Measurements from ENCODE around the gene RIGI.
A peak's percentile ranks its signal among the peaks of the same experiment; 100 is the strongest.
"Not testable (repeated sequence)": the region's sequence is repeated elsewhere in the genome, so short reads cannot be mapped to it uniquely, and the experiment has no call there.

Gene RIGI

GRCh38 chr9:32526041-32526706, at the start of gene RIGI:
TSS of gene RIGI (minus strand) at chr9:32526196. CDS start at chr9:32526166, 30 bp downstream.
- FAIRE-seq: peak; percentile 61

- no peak for FAIRE-seq
Measured at GRCh38 chr9:32574858-32575257, 48.9 kb upstream of the RIGI start.

GRCh38 chr9:32573821-32574220, 47.8 kb upstream of the RIGI start:
- FAIRE-seq: no peak

- no peak for FAIRE-seq
Measured at GRCh38 chr9:32572900-32573523, 47.0 kb upstream of the RIGI start, which contains the start of gene NDUFB6. TSS of gene NDUFB6 (minus strand) at chr9:32573159. CDS start at chr9:32573060, 99 bp downstream.

- FAIRE-seq: peak; percentile 45
Measured at GRCh38 chr9:32571969-32572899, 46.2 kb upstream of the RIGI start.

GRCh38 chr9:32570262-32570661, 44.3 kb upstream of the RIGI start:
- FAIRE-seq: no peak

- FAIRE-seq: no peak
Measured at GRCh38 chr9:32566770-32567169, 40.8 kb upstream of the RIGI start.

GRCh38 chr9:32565967-32566366, 40.0 kb upstream of the RIGI start:
- FAIRE-seq: no peak

- no peak for FAIRE-seq
Measured at GRCh38 chr9:32558408-32558934, 32.5 kb upstream of the RIGI start.

GRCh38 chr9:32554591-32554990, 28.6 kb upstream of the RIGI start:
- FAIRE-seq: no peak

GRCh38 chr9:32554107-32554506, 28.1 kb upstream of the RIGI start:
- no peak for FAIRE-seq

- no peak for FAIRE-seq
Measured at GRCh38 chr9:32552172-32552872, 26.3 kb upstream of the RIGI start, which contains the start of the genes SMIM27 and TOPORS. TSS of gene SMIM27 (plus strand) at chr9:32552327. CDS start at chr9:32552435, 108 bp downstream. TSS of gene TOPORS (minus strand) at chr9:32552586. CDS start at chr9:32552436, 150 bp downstream.

GRCh38 chr9:32551276-32552051, 25.5 kb upstream of the RIGI start:
- no peak for FAIRE-seq

GRCh38 chr9:32550562-32551275, 24.7 kb upstream of the RIGI start:
- FAIRE-seq: no peak

GRCh38 chr9:32550150-32550561, 24.2 kb upstream of the RIGI start:
- FAIRE-seq: no peak

GRCh38 chr9:32548213-32548612, 22.2 kb upstream of the RIGI start:
- FAIRE-seq: not testable (repeated sequence)

GRCh38 chr9:32545884-32546283, 19.9 kb upstream of the RIGI start:
- FAIRE-seq: no peak

- no peak for FAIRE-seq
Measured at GRCh38 chr9:32543047-32543446, 17.1 kb upstream of the RIGI start.

- no peak for FAIRE-seq
Measured at GRCh38 chr9:32533816-32534215, 7.8 kb upstream of the RIGI start.

- no peak for FAIRE-seq
Measured at GRCh38 chr9:32533336-32533735, 7.3 kb upstream of the RIGI start.

GRCh38 chr9:32526707-32527048, 682 bp upstream of the RIGI start:
- FAIRE-seq: no peak

All from islet of Langerhans (tissue), 1 donor.